ENCODE measurements around the gene CLEC17A. TPM values are rescaled to one million over a fixed set of nuclear protein-coding genes. Genes with fewer than 3 reads are reported as not detected.
"Not testable (repeated sequence)": the region's sequence is repeated elsewhere in the genome, so short reads cannot be mapped to it uniquely, and the experiment has no call there.

The CLEC17A gene
- total RNA-seq, 1 experiment from 2014 or later = not detected

- TF ChIP-seq, protein P1, sequence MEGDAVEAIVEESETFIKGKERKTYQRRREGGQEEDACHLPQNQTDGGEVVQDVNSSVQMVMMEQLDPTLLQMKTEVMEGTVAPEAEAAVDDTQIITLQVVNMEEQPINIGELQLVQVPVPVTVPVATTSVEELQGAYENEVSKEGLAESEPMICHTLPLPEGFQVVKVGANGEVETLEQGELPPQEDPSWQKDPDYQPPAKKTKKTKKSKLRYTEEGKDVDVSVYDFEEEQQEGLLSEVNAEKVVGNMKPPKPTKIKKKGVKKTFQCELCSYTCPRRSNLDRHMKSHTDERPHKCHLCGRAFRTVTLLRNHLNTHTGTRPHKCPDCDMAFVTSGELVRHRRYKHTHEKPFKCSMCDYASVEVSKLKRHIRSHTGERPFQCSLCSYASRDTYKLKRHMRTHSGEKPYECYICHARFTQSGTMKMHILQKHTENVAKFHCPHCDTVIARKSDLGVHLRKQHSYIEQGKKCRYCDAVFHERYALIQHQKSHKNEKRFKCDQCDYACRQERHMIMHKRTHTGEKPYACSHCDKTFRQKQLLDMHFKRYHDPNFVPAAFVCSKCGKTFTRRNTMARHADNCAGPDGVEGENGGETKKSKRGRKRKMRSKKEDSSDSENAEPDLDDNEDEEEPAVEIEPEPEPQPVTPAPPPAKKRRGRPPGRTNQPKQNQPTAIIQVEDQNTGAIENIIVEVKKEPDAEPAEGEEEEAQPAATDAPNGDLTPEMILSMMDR (IDR thresholded peaks at IDR 0.05; ENCODE audit: unreplicated experiment) = peak; percentile 17
- not testable (repeated sequence) for H3K9me3 Mint-ChIP-seq (ENCODE audit: unreplicated experiment); H3K27me3 Mint-ChIP-seq (ENCODE audit: insufficient read depth, unreplicated experiment); BruUV-seq (replicated peaks); H3K4me3 Mint-ChIP-seq (ENCODE audit: unreplicated experiment)
- intact Hi-C loops (cut with micrococcal nuclease) = loop anchor here (2.0 kb wide), 1 partner anchor 35 kb away; no protein-coding TSS in a partner anchor
- Mint-ChIP-seq H3K36me3 (ENCODE audit: insufficient read depth, unreplicated experiment) (peaks cover 27% of the 10 kb centered on the region), H3K4me1 (ENCODE audit: insufficient read depth, unreplicated experiment) (peaks cover 37% of the 10 kb centered on the region), H3K27ac (ENCODE audit: low read depth, unreplicated experiment) (peak overlapping the region; percentile 80)
- DNase-seq (ENCODE audit: unreplicated experiment) = peak; percentile 65
- ChIA-PET CTCF (interaction anchor here (0.7 to 2.2 kb wide), 8 partner anchors 11 to 235 kb away, joined by 3 to 12 read pairs (median 3); no protein-coding TSS in a partner anchor), POLR2A (interaction anchor here (0.6 to 2.5 kb wide), 10 partner anchors 11 to 246 kb away, joined by 3 to 24 read pairs (median 4); partner anchors contain the start of genes DNAJB1, GIPC1 and TECR)
Measured at GRCh38 chr19:14551134-14552005, 31.5 kb upstream of the CLEC17A start.

- intact Hi-C loops (cut with micrococcal nuclease); DNase-seq (ENCODE audit: unreplicated experiment); H3K27me3 Mint-ChIP-seq (ENCODE audit: insufficient read depth, unreplicated experiment); H3K9me3 Mint-ChIP-seq (ENCODE audit: unreplicated experiment); H3K4me3 Mint-ChIP-seq (ENCODE audit: unreplicated experiment); H3K27ac Mint-ChIP-seq (ENCODE audit: low read depth, unreplicated experiment); BruUV-seq (replicated peaks): not testable (repeated sequence)
- ChIA-PET POLR2A (interaction anchor here (1.0 to 3.1 kb wide), 6 partner anchors 10 to 57 kb away, joined by 3 to 29 read pairs (median 17); partner anchors contain the start of genes DNAJB1, GIPC1 and TECR), CTCF (interaction anchor here (0.7 to 1.0 kb wide), 3 partner anchors 10 to 214 kb away, joined by 3 to 5 read pairs (median 3); no protein-coding TSS in a partner anchor)
- Mint-ChIP-seq H3K36me3 (ENCODE audit: insufficient read depth, unreplicated experiment) (peaks cover 27% of the 10 kb centered on the region), H3K4me1 (ENCODE audit: insufficient read depth, unreplicated experiment) (peaks cover 42% of the 10 kb centered on the region)
Measured at GRCh38 chr19:14552006-14552360, 30.9 kb upstream of the CLEC17A start.

DNA sequence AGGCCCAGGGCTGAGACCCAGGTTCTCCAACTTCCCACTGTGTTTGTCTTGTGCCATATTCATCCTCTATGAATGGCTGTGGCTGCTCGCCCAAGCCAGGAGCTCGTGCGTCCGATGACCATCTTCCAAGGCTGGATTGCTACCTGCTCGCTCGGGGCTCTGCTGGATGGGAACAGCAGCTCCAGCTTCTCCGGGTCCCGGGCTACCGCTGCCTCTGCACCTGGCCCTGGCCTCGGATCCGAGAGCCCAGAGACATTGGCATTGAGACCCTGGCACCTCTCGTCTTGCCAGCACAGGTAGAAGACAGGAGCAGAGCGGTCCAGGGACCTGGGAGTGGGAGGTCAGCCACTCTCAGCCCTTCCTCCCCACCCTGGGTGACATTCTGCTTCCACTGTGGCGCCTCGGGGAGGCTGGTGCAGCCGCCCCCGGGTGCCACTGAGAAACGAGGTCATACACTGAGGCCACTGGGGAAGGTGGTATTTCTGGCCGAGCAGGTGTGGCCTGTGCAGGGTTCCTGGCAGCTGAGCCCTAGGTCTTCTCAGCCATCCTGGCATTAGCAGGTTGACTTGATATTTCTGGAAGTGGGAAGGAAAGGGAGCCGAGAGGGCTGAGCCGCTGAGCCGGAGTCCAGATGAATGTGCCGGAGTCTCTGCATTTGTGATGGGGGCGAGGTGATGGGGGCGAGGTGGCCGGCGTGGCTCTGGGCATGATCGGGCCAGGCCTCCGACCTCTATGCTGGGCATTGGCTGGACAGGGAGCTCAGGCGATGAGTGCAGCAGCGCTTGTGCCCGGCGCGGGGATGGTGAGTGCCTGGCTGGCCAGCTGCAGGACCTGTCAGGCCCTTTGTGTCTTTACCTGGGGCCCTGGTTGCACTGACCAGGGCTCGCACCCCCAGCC is 29.6 kb upstream of the CLEC17A start:
- Mint-ChIP-seq H3K9me3 (ENCODE audit: unreplicated experiment) (no peaks in the 10 kb centered on the region), H3K27me3 (ENCODE audit: insufficient read depth, unreplicated experiment) (no peaks in the 10 kb centered on the region), H3K36me3 (ENCODE audit: insufficient read depth, unreplicated experiment) (peaks cover 18% of the 10 kb centered on the region), H3K4me1 (ENCODE audit: insufficient read depth, unreplicated experiment) (peaks cover 42% of the 10 kb centered on the region), H3K4me3 (ENCODE audit: unreplicated experiment) (no peak overlapping the region), H3K27ac (ENCODE audit: low read depth, unreplicated experiment) (no peak overlapping the region)
- TF ChIP-seq, protein P1 (IDR thresholded peaks at IDR 0.05; ENCODE audit: unreplicated experiment) = no peak
- ChIA-PET POLR2A (interaction anchor here (0.9 to 5.1 kb wide), 11 partner anchors 8 to 56 kb away, joined by 3 to 40 read pairs (median 9); partner anchors contain the start of genes DNAJB1, NDUFB7 and TECR), CTCF (interaction anchor here (0.5 to 4.6 kb wide), 9 partner anchors 20 to 545 kb away, joined by 3 to 27 read pairs (median 4); partner anchors contain the start of genes ASF1B and DNAJB1)
- no peak for DNase-seq (ENCODE audit: unreplicated experiment)
- intact Hi-C loops (cut with micrococcal nuclease) = no loop called here
- BruUV-seq (replicated peaks) = no TSS peak

- DNase-seq (ENCODE audit: unreplicated experiment) = no peak
- Mint-ChIP-seq H3K9me3 (ENCODE audit: unreplicated experiment) (no peaks in the 10 kb centered on the region), H3K27me3 (ENCODE audit: insufficient read depth, unreplicated experiment) (no peaks in the 10 kb centered on the region), H3K36me3 (ENCODE audit: insufficient read depth, unreplicated experiment) (peaks cover 12% of the 10 kb centered on the region), H3K4me1 (ENCODE audit: insufficient read depth, unreplicated experiment) (peaks cover 42% of the 10 kb centered on the region), H3K27ac (ENCODE audit: low read depth, unreplicated experiment) (peak overlapping the region; percentile 32), H3K4me3 (ENCODE audit: unreplicated experiment) (no peak overlapping the region)
- BruUV-seq (replicated peaks) = no TSS peak
- POLR2A ChIA-PET = interaction anchor here (0.6 to 5.1 kb wide), 13 partner anchors 9 to 642 kb away, joined by 3 to 40 read pairs (median 6); partner anchors contain the start of genes ASF1B, DNAJB1, NDUFB7 and TECR
- intact Hi-C loops (cut with micrococcal nuclease) = no loop called here
- CTCF ChIA-PET = interaction anchor here (0.5 to 4.6 kb wide), 11 partner anchors 11 to 544 kb away, joined by 3 to 27 read pairs (median 5); partner anchors contain the start of genes ASF1B and DNAJB1
- TF ChIP-seq, protein P1 (IDR thresholded peaks at IDR 0.05; ENCODE audit: unreplicated experiment) = no peak
Measured at GRCh38 chr19:14553939-14554243, 29.0 kb upstream of the CLEC17A start.
